GM21737 (cell line): ENCODE measurements around the gene CAMTA1.

ENCODE experiments used
- ATAC-seq: cut with Tn5 transposase; IDR thresholded peaks from one replicate; pipeline ENCODE4 v1.9.1; 2021; ENCODE audit warnings: mild to moderate bottlenecking, moderate library complexity; ENCODE audit not compliant: unreplicated experiment

CAMTA1 gene

GRCh38 chr1:7646981-7647901, 862.0 kb downstream of the CAMTA1 start:
- no peak for ATAC-seq

GRCh38 chr1:7648761-7649384, 863.6 kb downstream of the CAMTA1 start:
- no peak for ATAC-seq

- ATAC-seq: no peak
These were observed 865.5 kb downstream of the CAMTA1 start for GRCh38 chr1:7650801-7651200.

- ATAC-seq: no peak
These were observed 865.9 kb downstream of the CAMTA1 start for GRCh38 chr1:7651203-7651602.

GRCh38 chr1:7652061-7652460, 866.8 kb downstream of the CAMTA1 start:
- ATAC-seq: no peak

GRCh38 chr1:7652515-7653098, 867.4 kb downstream of the CAMTA1 start:
- no peak for ATAC-seq

GRCh38 chr1:7654725-7655124, 869.5 kb downstream of the CAMTA1 start:
- ATAC-seq: no peak

GRCh38 chr1:7655354-7655753, 870.1 kb downstream of the CAMTA1 start:
- ATAC-seq: no peak

- ATAC-seq: no peak
These were observed 871.4 kb downstream of the CAMTA1 start for GRCh38 chr1:7656557-7657215.

- no peak for ATAC-seq
These were observed 872.2 kb downstream of the CAMTA1 start for GRCh38 chr1:7657287-7658016.

GRCh38 chr1:7658099-7658498, 872.8 kb downstream of the CAMTA1 start:
- ATAC-seq: no peak

- no peak for ATAC-seq
These were observed 874.3 kb downstream of the CAMTA1 start for GRCh38 chr1:7659514-7659913.

- ATAC-seq: no peak
These were observed 878.3 kb downstream of the CAMTA1 start for GRCh38 chr1:7663451-7664146.

- ATAC-seq: no peak
These were observed 879.1 kb downstream of the CAMTA1 start for GRCh38 chr1:7664147-7664892.

GRCh38 chr1:7664893-7665250, 879.6 kb downstream of the CAMTA1 start:
- no peak for ATAC-seq

GRCh38 chr1:7666249-7666648, 881.0 kb downstream of the CAMTA1 start:
- ATAC-seq: no peak

- no peak for ATAC-seq
These were observed 881.9 kb downstream of the CAMTA1 start for GRCh38 chr1:7667159-7667558.

- ATAC-seq: no peak
These were observed 882.5 kb downstream of the CAMTA1 start for GRCh38 chr1:7667625-7668218.
